Heart left ventricle (tissue), 16 donors: Measurements from ENCODE around the gene EXOC2. TPM values are rescaled to one million over a fixed set of nuclear protein-coding genes. Genes with fewer than 3 reads are reported as not detected.
A peak's percentile ranks its signal among the peaks of the same experiment; 100 is the strongest.

Source experiments
- ATAC-seq, 4 donors: fragments of 200-7000 bp; cut with Tn5 transposase; one replicate each; pipeline ENCODE4 v1.9.1; 2020 to 2022; ENCODE audit warnings: moderate library complexity in 4 of 4, mild to moderate bottlenecking in 3 of 4, moderate number of reproducible peaks in 1 of 4
- DNase-seq, 5 donors: peaks; one replicate each; pipeline ENCODE4 v3.0.0-alpha.2; 2020
- H3K27ac ChIP-seq, 12 donors: fragments of 200-600 bp; sonication (generic) in 4 of 12; one replicate each; pipeline versions ENCODE4 v1.5.0 to v1.8.0; 2016 to 2022; ENCODE audit warnings: mild to moderate bottlenecking in 2 of 12
- H3K27me3 ChIP-seq, 9 donors: fragments of 200-600 bp; sonication (generic) in 2 of 9; one replicate each; pipeline versions ENCODE4 v1.5.1 to v1.8.0; 2016 to 2022; ENCODE audit warnings: mild to moderate bottlenecking in 3 of 9
- H3K36me3 ChIP-seq, 9 donors: fragments of 200-600 bp; sonication (generic) in 2 of 9; one replicate each; pipeline versions ENCODE4 v1.5.0 to v1.8.0; 2018 to 2022; ENCODE audit warnings: mild to moderate bottlenecking in 2 of 9
- H3K4me1 ChIP-seq, 12 donors: fragments of 200-600 bp; sonication (generic) in 4 of 12; one replicate each; pipeline versions ENCODE4 v1.5.0 to v1.8.0; 2016 to 2022; ENCODE audit warnings: mild to moderate bottlenecking in 3 of 12
- H3K4me3 ChIP-seq, 12 donors: fragments of 200-600 bp; sonication (generic) in 4 of 12; one replicate each; pipeline versions ENCODE4 v1.5.0 to v1.8.0; 2017 to 2022; ENCODE audit warnings: mild to moderate bottlenecking in 9 of 12, moderate library complexity in 4 of 12
- H3K9me3 ChIP-seq, 12 donors: fragments of 200-600 bp; sonication (generic) in 4 of 12; one replicate each; pipeline versions ENCODE4 v1.5.0 to v1.8.0; 2016 to 2022; ENCODE audit warnings: mild to moderate bottlenecking in 1 of 12
- CTCF ChIP-seq, 12 donors: fragments of 200-600 bp; sonication (generic) in 4 of 12; IDR thresholded peaks; one replicate each; pipeline versions ENCODE4 v1.5.0 to v1.8.0; 2018 to 2022; ENCODE audit warnings: antibody characterized with exemption in 12 of 12, mild to moderate bottlenecking in 5 of 12
- POLR2A ChIP-seq, 2 donors: fragments of 450-650 bp; IDR thresholded peaks; one replicate each; pipeline ENCODE4 v1.6.1; 2017; ENCODE audit warnings: antibody characterized with exemption in 2 of 2, mild to moderate bottlenecking in 2 of 2, moderate library complexity in 2 of 2
- WGBS, 4 donors: extraction: QIAGEN DNeasy Blood & Tissue Kit in 2 of 4; methylation state at CpG; one replicate each; pipeline versions ENCODE4 v1.1.5 to v1.1.7; 2013 to 2018; 5-methylcytosine and 5-hydroxymethylcytosine counted together
- intact Hi-C, 10 donors: fragments of 100-400 bp; cut with DNase I; formaldehyde crosslinking; loops; one replicate each; pipeline versions ENCODE4 v1.11.1 to v1.14.2; 2022
- polyA plus RNA-seq, 2 donors: library from polyadenylated mRNA; stranded (reverse); fragments of 200-250 nt; gene quantifications; one replicate each; pipeline ENCODE4 v1.2.3, GENCODE V29; 2013
- total RNA-seq, 9 donors: library from RNA; depleted of rRNA in 2 of 9; stranded (reverse); fragments of >200 nt in 2 of 9; fragmentation: NEBNext Ultra II Directional in 3 of 9; extraction: Animal tissue kit (Norgen Biotek cat#: 25700) in 3 of 9; gene quantifications; one replicate each; pipeline versions ENCODE4 v1.1.0 to v1.2.4, GENCODE V29; 2016 to 2023
- donor health status: ischemic (EF 13 %, LVEDD 7.1; RV severe dilation, severe dysfunction).
- donor health status: healthy with polysubstance abuse.
- donor health status: DM: no; HTN: yes; CAD: no.
- donor health status: DM: no; HTN: no; CAD: no.
- donor health status: ischemic (EF 25% LVEDD 6.9; RV normal size, moderate dysfunction).
- donor health status: ischemic (EF 25% LVEDD 5.7; RV mildly dilated, moderate dysfunction).
- donor health status: healthy.
- donor health status: DM: yes; HTN: yes; CAD: no.
- donor health status: ischemic (EF 35%, LVEDD 5.7; RV mildly dilated, moderate dysfunction).
- donor health status: nonischemic (EF 11% LVEDD 7.7; RV severe dilation, severe dysfunction).
- donor health status: DM: yes; HTN: yes; CAD: no.
- donor health status: PGD.
- donor health status: ischemic (EF 29% LVEDD 5.4; RV normal size, mild dysfunction).
- donor health status: nonischemic (EF 23%, LVEDD 6.1; RV moderate dilation, normal function).

Gene EXOC2
- total and polyA plus RNA-seq, 11 donors = 4.4 to 23.0 (median 12.5) TPM

DNA sequence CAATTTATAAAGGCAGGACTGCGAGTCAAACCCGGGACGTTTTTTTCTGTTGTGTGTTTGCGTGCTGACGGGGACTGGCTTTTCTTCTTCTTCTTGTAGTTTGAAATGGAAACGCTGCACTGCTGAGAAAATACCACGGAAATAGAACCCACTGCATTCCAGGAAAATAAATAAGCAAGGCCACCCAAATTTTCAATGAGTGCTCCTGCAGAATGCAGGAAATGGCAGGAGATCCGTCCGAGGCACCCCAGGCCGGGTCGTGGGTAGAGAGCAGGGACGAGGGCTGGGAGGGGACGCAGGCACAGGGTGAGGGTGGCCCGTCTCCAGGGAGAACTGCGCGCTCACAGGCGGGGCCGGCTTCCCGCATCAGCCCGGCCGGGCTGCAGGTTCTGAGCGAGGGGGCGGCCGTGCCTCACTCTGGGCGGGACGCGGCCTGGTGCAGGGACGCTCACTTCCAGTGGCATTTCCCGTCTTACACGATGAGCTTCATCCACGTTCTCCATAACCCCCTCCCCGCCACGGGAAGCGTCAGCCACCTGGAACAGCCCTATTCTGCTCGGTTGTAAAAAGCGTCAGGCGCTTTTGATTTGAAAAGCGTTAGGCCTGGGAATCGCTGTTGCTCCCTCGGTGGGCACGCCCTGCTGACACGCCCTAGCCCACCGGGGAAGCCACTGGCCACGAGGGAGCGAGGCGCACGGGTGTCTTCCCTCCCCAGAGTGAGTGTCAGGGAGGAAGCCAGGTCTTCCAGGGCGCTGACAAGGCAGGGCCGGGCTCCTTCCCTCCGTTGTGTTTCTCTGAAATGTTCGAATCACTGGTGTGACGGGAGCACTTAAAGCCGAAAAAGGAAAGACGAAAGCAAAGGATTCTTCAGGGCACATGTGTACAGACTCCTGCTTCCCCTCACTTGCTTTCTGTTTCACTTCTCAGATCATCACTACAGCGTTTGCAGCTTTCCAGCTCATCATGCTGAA lies 17.9 kb upstream of the EXOC2 start:
- peak; percentile 64 to 80 (median 66) for DNase-seq
- Histone ChIP-seq H3K27ac (peak overlapping the region; percentile 77 to 96 (median 92)), H3K4me3 (peak overlapping the region; percentile 52 to 75 (median 66)), H3K9me3 (no peaks in the 10 kb centered on the region), H3K36me3 (no peaks in the 10 kb centered on the region), H3K27me3 (peaks cover 0 to 4% (median 0%) of the 10 kb centered on the region in 9 donors), H3K4me1 (peaks cover 0 to 13% (median 4%) of the 10 kb centered on the region in 12 donors)
- ATAC-seq = peak; percentile 60 to 94 (median 92)
- intact Hi-C loops = no loop called here
- WGBS, 4 donors = 1% methylated on average over 43 to 55 of the region's 55 CpGs
- TF ChIP-seq POLR2A (IDR thresholded peaks at IDR 0.05) (peak in 1 of 2 donors; percentile 34), CTCF (IDR thresholded peaks at IDR 0.05) (no peak)

- Histone ChIP-seq H3K36me3 (no peaks in the 10 kb centered on the region), H3K27ac (peak overlapping the region in 2 of 12 donors; percentile 92 to 96), H3K9me3 (no peaks in the 10 kb centered on the region), H3K4me3 (no peak overlapping the region), H3K27me3 (peaks cover 0 to 4% (median 0%) of the 10 kb centered on the region in 9 donors), H3K4me1 (peaks cover 0 to 13% (median 4%) of the 10 kb centered on the region in 12 donors)
- 94 to 96% (median 95%) methylated on average over 3 of the region's 3 CpGs for WGBS, 4 donors
- DNase-seq (no peak), ATAC-seq (no peak)
- intact Hi-C loops = no loop called here
- TF ChIP-seq POLR2A (IDR thresholded peaks at IDR 0.05) (no peak), CTCF (IDR thresholded peaks at IDR 0.05) (no peak)
Measured at GRCh38 chr6:709471-710056, 16.6 kb upstream of the EXOC2 start.

GRCh38 chr6:708237-708598 lies 15.3 kb upstream of the EXOC2 start:
- TF ChIP-seq CTCF (IDR thresholded peaks at IDR 0.05) (no peak), POLR2A (IDR thresholded peaks at IDR 0.05) (no peak)
- ATAC-seq = no peak

More at GRCh38 chr6:708237-708598, 15.3 kb upstream of the EXOC2 start:
- WGBS, 4 donors = 86 to 89% (median 87%) methylated on average over 6 of the region's 6 CpGs
- Histone ChIP-seq H3K4me1 (peaks cover 0 to 13% (median 4%) of the 10 kb centered on the region in 12 donors), H3K4me3 (no peak overlapping the region), H3K9me3 (no peaks in the 10 kb centered on the region), H3K27me3 (peaks cover 0 to 4% (median 0%) of the 10 kb centered on the region in 9 donors), H3K27ac (no peak overlapping the region), H3K36me3 (no peaks in the 10 kb centered on the region)
- intact Hi-C loops = no loop called here
- no peak for DNase-seq
